ENCODE results near the gene PDAP1.

Gene PDAP1

GRCh38 chr7:99404235-99404976 is 4.0 kb downstream of the PDAP1 start:
- Histone ChIP-seq H3K36me3 (ENCODE audit: control insufficient read depth, insufficient read depth, low read length) (peaks cover 45% of the 10 kb centered on the region), H3K27me3 (ENCODE audit: control insufficient read depth, insufficient read depth, low read length) (no peaks in the 10 kb centered on the region), H3K4me1 (ENCODE audit: control insufficient read depth, insufficient read depth, low read length) (peaks cover 8% of the 10 kb centered on the region), H3K9me3 (ENCODE audit: control insufficient read depth, insufficient read depth, low read length) (no peaks in the 10 kb centered on the region), H3K9ac (ENCODE audit: low read depth, low read length) (no peak overlapping the region), H3K4me3 (ENCODE audit: low read depth, low read length) (no peak overlapping the region)

- H3K4me3 ChIP-seq (ENCODE audit: low read depth, low read length), result no peak overlapping the region
- peaks cover 45% of the 10 kb centered on the region for H3K36me3 ChIP-seq (ENCODE audit: control insufficient read depth, insufficient read depth, low read length)
- no peaks in the 10 kb centered on the region for H3K9me3 ChIP-seq (ENCODE audit: control insufficient read depth, insufficient read depth, low read length)
- H3K27me3 ChIP-seq (ENCODE audit: control insufficient read depth, insufficient read depth, low read length), result no peaks in the 10 kb centered on the region
- H3K9ac ChIP-seq (ENCODE audit: low read depth, low read length), result no peak overlapping the region
- peaks cover 8% of the 10 kb centered on the region for H3K4me1 ChIP-seq (ENCODE audit: control insufficient read depth, insufficient read depth, low read length)
Measured at GRCh38 chr7:99403764-99404163, 4.6 kb downstream of the PDAP1 start.

GRCh38 chr7:99402854-99403253 is 5.5 kb downstream of the PDAP1 start:
- Histone ChIP-seq H3K4me1 (ENCODE audit: control insufficient read depth, insufficient read depth, low read length) (peaks cover 8% of the 10 kb centered on the region), H3K36me3 (ENCODE audit: control insufficient read depth, insufficient read depth, low read length) (peaks cover 45% of the 10 kb centered on the region), H3K9ac (ENCODE audit: low read depth, low read length) (no peak overlapping the region), H3K9me3 (ENCODE audit: control insufficient read depth, insufficient read depth, low read length) (no peaks in the 10 kb centered on the region), H3K4me3 (ENCODE audit: low read depth, low read length) (no peak overlapping the region), H3K27me3 (ENCODE audit: control insufficient read depth, insufficient read depth, low read length) (no peaks in the 10 kb centered on the region)

GRCh38 chr7:99399597-99399996 is 8.8 kb downstream of the PDAP1 start:
- H3K27me3 ChIP-seq (ENCODE audit: control insufficient read depth, insufficient read depth, low read length), result no peaks in the 10 kb centered on the region
- H3K4me3 ChIP-seq (ENCODE audit: low read depth, low read length), result no peak overlapping the region
- no peaks in the 10 kb centered on the region for H3K9me3 ChIP-seq (ENCODE audit: control insufficient read depth, insufficient read depth, low read length)
- peaks cover 47% of the 10 kb centered on the region for H3K36me3 ChIP-seq (ENCODE audit: control insufficient read depth, insufficient read depth, low read length)
- H3K4me1 ChIP-seq (ENCODE audit: control insufficient read depth, insufficient read depth, low read length), result no peaks in the 10 kb centered on the region
- no peak overlapping the region for H3K9ac ChIP-seq (ENCODE audit: low read depth, low read length)

GRCh38 chr7:99398891-99399445 is 9.4 kb downstream of the PDAP1 start:
- H3K36me3 ChIP-seq (ENCODE audit: control insufficient read depth, insufficient read depth, low read length), result peaks cover 42% of the 10 kb centered on the region
- no peaks in the 10 kb centered on the region for H3K27me3 ChIP-seq (ENCODE audit: control insufficient read depth, insufficient read depth, low read length)
- H3K9me3 ChIP-seq (ENCODE audit: control insufficient read depth, insufficient read depth, low read length), result no peaks in the 10 kb centered on the region
- no peak overlapping the region for H3K4me3 ChIP-seq (ENCODE audit: low read depth, low read length)
- H3K4me1 ChIP-seq (ENCODE audit: control insufficient read depth, insufficient read depth, low read length), result no peaks in the 10 kb centered on the region
- H3K9ac ChIP-seq (ENCODE audit: low read depth, low read length), result no peak overlapping the region

- H3K4me3 ChIP-seq (ENCODE audit: low read depth, low read length), result no peak overlapping the region
- H3K9me3 ChIP-seq (ENCODE audit: control insufficient read depth, insufficient read depth, low read length), result no peaks in the 10 kb centered on the region
- peaks cover 3% of the 10 kb centered on the region for H3K4me1 ChIP-seq (ENCODE audit: control insufficient read depth, insufficient read depth, low read length)
- no peaks in the 10 kb centered on the region for H3K27me3 ChIP-seq (ENCODE audit: control insufficient read depth, insufficient read depth, low read length)
- H3K9ac ChIP-seq (ENCODE audit: low read depth, low read length), result no peak overlapping the region
- peaks cover 31% of the 10 kb centered on the region for H3K36me3 ChIP-seq (ENCODE audit: control insufficient read depth, insufficient read depth, low read length)
Measured at GRCh38 chr7:99397297-99397983, 11.0 kb downstream of the PDAP1 start.

- no peak overlapping the region for H3K4me3 ChIP-seq (ENCODE audit: low read depth, low read length)
- H3K9me3 ChIP-seq (ENCODE audit: control insufficient read depth, insufficient read depth, low read length), result no peaks in the 10 kb centered on the region
- peaks cover 31% of the 10 kb centered on the region for H3K36me3 ChIP-seq (ENCODE audit: control insufficient read depth, insufficient read depth, low read length)
- peaks cover 3% of the 10 kb centered on the region for H3K4me1 ChIP-seq (ENCODE audit: control insufficient read depth, insufficient read depth, low read length)
- H3K9ac ChIP-seq (ENCODE audit: low read depth, low read length), result no peak overlapping the region
- H3K27me3 ChIP-seq (ENCODE audit: control insufficient read depth, insufficient read depth, low read length), result no peaks in the 10 kb centered on the region
Measured at GRCh38 chr7:99396418-99397296, 11.7 kb downstream of the PDAP1 start.

GRCh38 chr7:99395616-99396327 is 12.6 kb downstream of the PDAP1 start:
- H3K4me3 ChIP-seq (ENCODE audit: low read depth, low read length), result no peak overlapping the region
- H3K27me3 ChIP-seq (ENCODE audit: control insufficient read depth, insufficient read depth, low read length), result no peaks in the 10 kb centered on the region
- peaks cover 3% of the 10 kb centered on the region for H3K4me1 ChIP-seq (ENCODE audit: control insufficient read depth, insufficient read depth, low read length)
- no peaks in the 10 kb centered on the region for H3K9me3 ChIP-seq (ENCODE audit: control insufficient read depth, insufficient read depth, low read length)
- no peak overlapping the region for H3K9ac ChIP-seq (ENCODE audit: low read depth, low read length)
- H3K36me3 ChIP-seq (ENCODE audit: control insufficient read depth, insufficient read depth, low read length), result peaks cover 32% of the 10 kb centered on the region

GRCh38 chr7:99394188-99394502 is 14.3 kb downstream of the PDAP1 start:
- Histone ChIP-seq H3K4me3 (ENCODE audit: low read depth, low read length) (no peak overlapping the region), H3K4me1 (ENCODE audit: control insufficient read depth, insufficient read depth, low read length) (peaks cover 3% of the 10 kb centered on the region), H3K36me3 (ENCODE audit: control insufficient read depth, insufficient read depth, low read length) (peaks cover 29% of the 10 kb centered on the region), H3K9ac (ENCODE audit: low read depth, low read length) (no peak overlapping the region), H3K9me3 (ENCODE audit: control insufficient read depth, insufficient read depth, low read length) (no peaks in the 10 kb centered on the region), H3K27me3 (ENCODE audit: control insufficient read depth, insufficient read depth, low read length) (no peaks in the 10 kb centered on the region)

GRCh38 chr7:99393355-99394187 is 14.8 kb downstream of the PDAP1 start:
- Histone ChIP-seq H3K4me1 (ENCODE audit: control insufficient read depth, insufficient read depth, low read length) (peaks cover 3% of the 10 kb centered on the region), H3K9me3 (ENCODE audit: control insufficient read depth, insufficient read depth, low read length) (no peaks in the 10 kb centered on the region), H3K4me3 (ENCODE audit: low read depth, low read length) (peak overlapping the region; percentile 96), H3K36me3 (ENCODE audit: control insufficient read depth, insufficient read depth, low read length) (peaks cover 29% of the 10 kb centered on the region), H3K9ac (ENCODE audit: low read depth, low read length) (peak overlapping the region; percentile 79), H3K27me3 (ENCODE audit: control insufficient read depth, insufficient read depth, low read length) (no peaks in the 10 kb centered on the region)
